Neutrophil (primary cell): ENCODE data around the gene PCCB.

Experiments
- H3K27ac ChIP-seq: fragments of 200-600 bp; sonication (generic); 2 replicates; pipeline ENCODE4 v1.5.1; 2016; ENCODE audit warnings: mild to moderate bottlenecking, moderate library complexity
- H3K27me3 ChIP-seq: fragments of 200-600 bp; sonication (generic); 2 replicates; pipeline ENCODE4 v1.6.0; 2016; ENCODE audit warnings: mild to moderate bottlenecking
- H3K36me3 ChIP-seq: fragments of 200-600 bp; sonication (generic); 2 replicates; pipeline ENCODE4 v1.5.1; 2017
- H3K4me1 ChIP-seq, 2 experiments: fragments of 200-600 bp in 1 of 2; sonication (generic) in 1 of 2; 1 replicate in 1 of 2; 2 replicates in 1 of 2; pipeline versions ENCODE4 v1.5.1 to v1.6.1; 2013 to 2016; ENCODE audit warnings: low read depth in 1 of 2, low read length in 1 of 2, mild to moderate bottlenecking in 1 of 2, moderate library complexity in 1 of 2; ENCODE audit not compliant: control insufficient read depth in 1 of 2, insufficient read depth in 1 of 2
- H3K4me3 ChIP-seq, 2 experiments: fragments of 200-600 bp in 1 of 2; sonication (generic) in 1 of 2; 1 replicate in 1 of 2; 2 replicates in 1 of 2; pipeline ENCODE4 v1.5.1; 2013 to 2016; ENCODE audit warnings: low read depth in 1 of 2, low read length in 1 of 2, mild to moderate bottlenecking in 1 of 2, moderate library complexity in 1 of 2
- H3K9me3 ChIP-seq: fragments of 200-600 bp; sonication (generic); 2 replicates; pipeline ENCODE4 v1.5.1; 2016
- CTCF ChIP-seq: fragments of 200-600 bp; sonication (generic); IDR thresholded peaks from 2 replicates; pipeline ENCODE4 v1.5.1; 2016; ENCODE audit warnings: antibody characterized with exemption

Gene PCCB

GRCh38 chr3:136250903-136251460 is 842 bp downstream of the PCCB start:
- Histone ChIP-seq H3K36me3 (no peaks in the 10 kb centered on the region), H3K4me1 (peaks cover 17 to 23% of the 10 kb centered on the region in 2 experiments), H3K4me3 (peak overlapping the region; percentile 72 to 84), H3K9me3 (no peaks in the 10 kb centered on the region), H3K27ac (peak overlapping the region; percentile 87), H3K27me3 (no peaks in the 10 kb centered on the region)
- TF ChIP-seq CTCF: no peak

- Histone ChIP-seq H3K4me1 (peaks cover 17 to 23% of the 10 kb centered on the region in 2 experiments), H3K36me3 (no peaks in the 10 kb centered on the region), H3K27ac (peak overlapping the region; percentile 87), H3K9me3 (no peaks in the 10 kb centered on the region), H3K4me3 (peak overlapping the region in 1 of 2 experiments; percentile 72), H3K27me3 (no peaks in the 10 kb centered on the region)
- no peak for TF ChIP-seq CTCF
These were observed 1.4 kb downstream of the PCCB start for GRCh38 chr3:136251511-136251910.

GRCh38 chr3:136255672-136256406 is 5.7 kb downstream of the PCCB start:
- Histone ChIP-seq H3K27ac (no peak overlapping the region), H3K27me3 (no peaks in the 10 kb centered on the region), H3K4me1 (peaks cover 7 to 9% of the 10 kb centered on the region in 2 experiments), H3K36me3 (no peaks in the 10 kb centered on the region), H3K4me3 (no peak overlapping the region), H3K9me3 (no peaks in the 10 kb centered on the region)
- TF ChIP-seq CTCF: no peak

- Histone ChIP-seq H3K4me3 (no peak overlapping the region), H3K36me3 (no peaks in the 10 kb centered on the region), H3K4me1 (no peaks in the 10 kb centered on the region), H3K27me3 (no peaks in the 10 kb centered on the region), H3K9me3 (no peaks in the 10 kb centered on the region), H3K27ac (no peak overlapping the region)
- no peak for TF ChIP-seq CTCF
These were observed 8.1 kb downstream of the PCCB start for GRCh38 chr3:136258199-136258598.

GRCh38 chr3:136261826-136262225 is 11.7 kb downstream of the PCCB start:
- Histone ChIP-seq H3K4me3 (no peak overlapping the region), H3K27me3 (no peaks in the 10 kb centered on the region), H3K36me3 (no peaks in the 10 kb centered on the region), H3K27ac (no peak overlapping the region), H3K9me3 (no peaks in the 10 kb centered on the region), H3K4me1 (no peaks in the 10 kb centered on the region)
- no peak for TF ChIP-seq CTCF
